D721Med (cell line): Measurements from ENCODE around the gene UTS2R.

Experiments used
- DNase-seq: peaks from one replicate; pipeline ENCODE4 v3.0.0; 2011; ENCODE audit warnings: low spot score; ENCODE audit not compliant: insufficient read length
- FAIRE-seq: peaks from 2 replicates; lab custom pipeline; 2011; peaks lifted over from hg19 to GRCh38; lab: Jason Lieb, UNC
- CTCF ChIP-seq: IDR thresholded peaks from 2 replicates; pipeline ENCODE4 v1.5.1; 2012; ENCODE audit warnings: mild to moderate bottlenecking, control low read depth; ENCODE audit not compliant: insufficient read depth; ENCODE audit errors: missing control alignments

UTS2R gene

GRCh38 chr17:82416264-82416663 is 44.7 kb downstream of the UTS2R start:
- TF ChIP-seq CTCF, result no peak
- DNase-seq, result no peak
- no peak for FAIRE-seq

GRCh38 chr17:82416771-82417170 is 45.2 kb downstream of the UTS2R start:
- TF ChIP-seq CTCF, result no peak
- no peak for FAIRE-seq
- DNase-seq, result no peak

GRCh38 chr17:82418001-82418986 is 46.7 kb downstream of the UTS2R start, which contains the start of the genes HEXD and OGFOD3:
Gene HEXD, plus strand, starts transcription at chr17:82418347. Its CDS starts 1,453 bp downstream, at chr17:82419800.
Gene OGFOD3, minus strand, starts transcription at chr17:82418586. Its CDS starts 101 bp downstream, at chr17:82418485.
- TF ChIP-seq CTCF, result no peak
- FAIRE-seq (no peak), DNase-seq (peak; percentile 86)

- no peak for FAIRE-seq
- no peak for DNase-seq
- TF ChIP-seq CTCF, result no peak
Measured at GRCh38 chr17:82419540-82419939, 48.0 kb downstream of the UTS2R start.

- FAIRE-seq (no peak), DNase-seq (no peak)
- peak; percentile 74 for TF ChIP-seq CTCF
Measured at GRCh38 chr17:82424001-82424862, 52.7 kb downstream of the UTS2R start.

- FAIRE-seq, result no peak
- DNase-seq, result no peak
- no peak for TF ChIP-seq CTCF
Measured at GRCh38 chr17:82424863-82425159, 53.2 kb downstream of the UTS2R start.
